Ectodermal cell (in vitro differentiated cells): ENCODE data around the gene ZNF593.

ENCODE experiments used
- H3K27ac ChIP-seq: 2 replicates; pipeline ENCODE4 v1.7.0; 2013; ENCODE audit warnings: mild to moderate bottlenecking, low read depth, low read length; ENCODE audit not compliant: insufficient read depth, poor library complexity, severe bottlenecking
- H3K27me3 ChIP-seq: 2 replicates; pipeline ENCODE4 v1.7.0; 2013; ENCODE audit warnings: mild to moderate bottlenecking, low read length; ENCODE audit not compliant: insufficient read depth, control insufficient read depth, poor library complexity, severe bottlenecking
- H3K36me3 ChIP-seq: one replicate; pipeline ENCODE4 v1.7.0; 2013; ENCODE audit warnings: low read length; ENCODE audit not compliant: control insufficient read depth, insufficient read depth
- H3K4me1 ChIP-seq: one replicate; pipeline ENCODE4 v1.7.0; 2013; ENCODE audit warnings: low read length; ENCODE audit not compliant: control insufficient read depth, insufficient read depth
- H3K4me3 ChIP-seq: 2 replicates; pipeline ENCODE4 v1.7.0; 2013; ENCODE audit warnings: low read depth, low read length, control low read depth; ENCODE audit not compliant: insufficient read depth
- H3K9me3 ChIP-seq: 2 replicates; pipeline ENCODE4 v1.7.0; 2013; ENCODE audit warnings: mild to moderate bottlenecking, low read length, moderate library complexity; ENCODE audit not compliant: control insufficient read depth
- WGBS, 2 experiments: methylation state at CpG; one replicate each; pipeline ENCODE4 v1.1.7; 2013; ENCODE audit warnings: missing lambda C conversion rate in 2 of 2; 5-methylcytosine and 5-hydroxymethylcytosine counted together

The ZNF593 gene

DNA sequence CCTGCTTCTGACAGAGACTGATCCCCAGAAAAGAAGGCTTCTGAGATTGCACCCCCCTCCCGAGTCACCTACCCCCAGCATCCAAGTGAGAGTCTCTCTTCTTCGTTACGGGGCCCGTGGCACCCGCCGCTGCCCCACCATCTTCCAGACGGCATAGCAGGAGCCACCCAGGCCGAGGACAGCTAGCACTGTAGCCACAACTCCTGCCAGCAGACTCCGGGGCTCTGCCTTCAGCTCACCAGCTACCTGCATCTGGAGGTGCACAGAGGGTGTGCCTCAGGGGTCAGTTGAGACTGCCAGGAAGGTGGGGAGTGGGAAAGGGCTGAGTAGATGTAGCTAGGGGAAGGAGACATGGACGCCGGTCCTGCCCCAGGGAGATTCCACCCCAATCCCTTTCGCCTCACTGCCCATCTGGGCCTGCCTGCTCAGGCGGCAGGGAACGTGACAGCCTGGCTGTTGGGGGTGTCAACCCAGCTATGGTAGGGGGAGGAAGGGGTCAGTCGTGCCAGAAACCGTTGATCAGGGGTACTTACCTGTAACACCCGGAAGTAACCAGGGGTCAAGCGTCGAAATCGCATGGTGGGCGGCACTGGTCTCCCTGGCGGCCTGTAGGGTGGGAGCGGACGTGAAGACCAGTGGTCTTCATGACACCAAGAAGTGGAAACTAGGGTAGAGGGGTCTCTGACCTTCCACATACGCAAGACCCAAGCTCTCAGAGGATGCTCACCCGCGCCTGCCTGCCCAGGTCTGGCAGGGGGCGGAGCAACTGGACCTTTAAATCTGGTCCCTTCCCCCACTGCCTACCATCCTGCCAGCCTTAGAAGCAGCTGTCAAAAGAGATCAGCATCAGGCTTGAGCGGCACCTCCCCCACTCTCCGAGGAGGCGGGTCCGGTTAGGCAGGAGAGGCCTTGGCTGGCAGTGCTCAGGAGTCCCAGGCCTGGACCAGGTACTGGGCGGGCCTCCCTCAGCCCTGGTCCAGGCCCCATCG, 1.7 kb downstream of the ZNF593 start, which contains the start of gene ZNF593OS:
TSS of gene ZNF593OS (minus strand) at position 749 of the 989 bp plus-strand sequence. CDS start at position 578, 171 bp downstream.
- Histone ChIP-seq H3K27ac (no peak within 1 kb of the TSS), H3K4me1 (peaks cover 35% of the 10 kb centered on the region), H3K4me3 (peak within 1 kb of the TSS; percentile 83), H3K27me3 (peaks cover 3% of the 10 kb centered on the region), H3K9me3 (no peaks in the 10 kb centered on the region), H3K36me3 (no peaks in the 10 kb centered on the region)
- WGBS, 2 experiments: 88 to 90% methylated on average over 34 of the region's 34 CpGs

DNA sequence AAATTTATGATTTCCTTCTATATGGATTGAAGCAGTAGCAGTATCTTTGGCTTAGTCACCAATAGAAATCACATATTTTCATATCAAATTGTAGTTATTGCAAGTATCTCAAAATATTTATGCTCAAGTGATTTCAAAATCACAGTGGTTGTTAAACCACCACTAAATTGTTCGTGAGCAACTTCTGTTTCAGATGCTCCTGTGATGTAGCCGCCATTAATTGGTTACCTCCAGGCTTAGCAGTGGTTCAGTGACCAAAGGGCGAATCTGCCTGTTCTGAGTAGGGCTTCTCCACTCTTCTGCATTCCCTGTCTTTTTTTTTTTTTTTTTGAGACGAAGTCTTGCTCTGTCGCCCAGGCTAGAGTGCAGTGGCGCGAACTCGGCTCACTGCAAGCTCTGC, 5.6 kb downstream of the ZNF593 start:
- H3K4me3 ChIP-seq: no peak overlapping the region
- peaks cover 14% of the 10 kb centered on the region for H3K4me1 ChIP-seq
- H3K9me3 ChIP-seq: no peaks in the 10 kb centered on the region
- no peak overlapping the region for H3K27ac ChIP-seq
- 95 to 96% methylated on average over 7 to 8 of the region's 8 CpGs for WGBS, 2 experiments
- H3K27me3 ChIP-seq: no peaks in the 10 kb centered on the region
- H3K36me3 ChIP-seq: no peaks in the 10 kb centered on the region

DNA sequence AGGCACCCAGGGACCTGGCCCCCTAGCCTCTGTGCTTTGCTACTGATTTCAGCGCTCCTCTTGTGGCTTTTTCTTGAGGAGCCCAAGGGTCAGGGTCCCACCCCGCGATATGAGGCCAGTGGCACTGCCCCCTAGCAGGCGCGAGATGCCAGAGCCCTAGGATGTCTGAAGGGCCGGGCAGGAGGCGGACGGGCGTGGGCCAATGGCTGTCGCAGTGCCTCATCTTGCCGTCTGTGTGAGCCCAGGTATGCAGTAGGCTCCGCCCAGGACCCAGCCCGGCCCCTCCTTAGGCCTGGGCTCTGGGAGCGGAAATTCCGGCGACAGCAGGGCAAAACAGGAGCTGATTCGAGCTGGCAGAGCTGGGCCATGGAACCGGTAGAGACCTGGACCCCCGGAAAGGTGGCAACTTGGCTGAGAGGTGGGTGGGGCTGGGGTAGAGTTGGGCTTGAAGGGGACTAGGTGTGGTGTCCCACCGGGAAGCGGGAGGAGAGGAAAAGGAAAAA, 7.5 kb downstream of the ZNF593 start, which contains the start of gene CNKSR1:
TSS of gene CNKSR1 (plus strand) at position 310 of the 503 bp plus-strand sequence. CDS start at position 367, 57 bp downstream.
- H3K27ac ChIP-seq: no peak within 1 kb of the TSS
- no peaks in the 10 kb centered on the region for H3K4me1 ChIP-seq
- no peaks in the 10 kb centered on the region for H3K36me3 ChIP-seq
- H3K9me3 ChIP-seq: no peaks in the 10 kb centered on the region
- 24 to 26% methylated on average over 21 of the region's 21 CpGs for WGBS, 2 experiments
- peak within 1 kb of the TSS; percentile 7 for H3K4me3 ChIP-seq
- no peaks in the 10 kb centered on the region for H3K27me3 ChIP-seq

DNA sequence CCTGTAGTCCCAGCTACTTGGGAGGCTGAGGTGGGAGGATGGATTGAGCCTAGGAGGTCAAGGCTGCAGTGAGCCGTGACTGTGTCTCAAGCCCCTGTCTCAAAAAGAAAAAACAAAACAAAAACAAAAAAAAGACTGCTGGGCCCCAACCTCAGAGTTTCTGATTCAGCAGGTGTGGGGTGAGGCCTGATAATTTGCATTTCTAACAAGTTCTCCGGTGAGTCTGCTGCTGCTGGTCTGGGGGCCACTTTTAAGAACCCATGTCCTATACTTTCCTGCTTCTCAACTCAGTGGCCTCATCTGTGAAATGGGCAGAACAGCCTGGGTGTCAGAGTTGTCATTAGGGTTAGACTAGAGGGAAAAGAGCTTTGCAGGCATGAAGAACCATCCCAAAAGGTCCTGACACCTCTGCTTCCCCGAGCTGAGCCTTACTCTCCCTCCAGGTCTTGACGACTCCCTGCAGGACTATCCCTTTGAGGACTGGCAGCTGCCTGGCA, 10.3 kb downstream of the ZNF593 start:
- H3K4me1 ChIP-seq: no peaks in the 10 kb centered on the region
- no peaks in the 10 kb centered on the region for H3K36me3 ChIP-seq
- no peaks in the 10 kb centered on the region for H3K27me3 ChIP-seq
- H3K9me3 ChIP-seq: no peaks in the 10 kb centered on the region
- H3K27ac ChIP-seq: no peak overlapping the region
- 85 to 90% methylated on average over 4 of the region's 4 CpGs for WGBS, 2 experiments
- no peak overlapping the region for H3K4me3 ChIP-seq

DNA sequence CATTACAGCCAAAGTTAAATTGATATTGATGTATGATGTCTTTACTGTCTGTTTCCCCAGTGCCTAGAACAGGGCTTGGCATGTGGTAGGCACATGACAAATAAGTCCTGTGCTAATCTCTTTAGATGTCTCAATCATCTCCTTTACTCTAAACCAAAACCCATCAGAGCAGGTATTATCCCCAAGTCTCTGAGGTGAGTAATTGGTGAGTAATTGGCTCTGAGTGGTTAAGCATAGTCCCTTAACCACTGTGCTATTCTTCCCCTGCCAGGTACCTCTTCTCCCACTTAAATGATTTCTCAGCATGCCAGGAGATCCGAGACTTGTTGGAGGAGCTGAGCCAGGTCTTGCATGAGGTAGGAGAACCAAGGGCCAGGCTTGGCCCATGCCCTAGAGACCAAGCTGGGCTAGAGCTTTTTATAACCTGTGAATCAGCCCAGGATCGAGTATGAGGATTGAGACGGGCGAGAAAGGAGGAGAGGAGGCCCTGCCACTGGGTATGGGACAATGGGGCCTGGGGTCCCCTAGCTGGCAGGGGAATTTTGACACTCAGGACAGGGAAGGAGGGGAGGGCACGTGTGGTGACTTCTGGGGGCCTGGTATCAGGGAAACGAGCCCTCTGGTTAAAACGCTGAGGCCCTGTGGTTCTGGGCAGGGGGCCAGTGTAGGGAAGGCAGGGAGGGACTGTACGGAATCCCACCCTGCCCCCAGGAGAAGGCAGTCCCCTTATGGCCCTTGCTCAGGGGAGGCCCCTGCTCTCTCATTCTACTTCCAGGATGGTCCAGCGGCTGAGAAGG, 12.1 kb downstream of the ZNF593 start:
- Histone ChIP-seq H3K4me1 (no peaks in the 10 kb centered on the region), H3K27ac (no peak overlapping the region), H3K27me3 (no peaks in the 10 kb centered on the region), H3K9me3 (no peaks in the 10 kb centered on the region), H3K4me3 (no peak overlapping the region), H3K36me3 (no peaks in the 10 kb centered on the region)
- 89 to 93% methylated on average over 9 of the region's 9 CpGs for WGBS, 2 experiments

DNA sequence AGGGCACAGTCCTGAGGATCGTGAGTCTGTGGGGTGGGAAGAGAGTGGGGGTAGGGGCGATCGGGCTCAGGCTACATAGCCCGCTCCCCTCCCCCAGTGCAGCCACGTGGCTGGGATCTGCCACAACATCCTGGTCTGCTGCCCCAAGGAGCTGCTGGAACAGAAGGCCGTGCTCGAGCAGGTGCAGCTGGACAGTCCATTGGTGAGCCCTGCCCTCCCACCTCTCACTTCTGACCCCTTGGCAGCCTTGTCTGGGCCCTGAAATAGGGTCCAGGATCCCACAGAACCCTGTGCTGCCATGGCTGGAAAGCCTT, 12.6 kb downstream of the ZNF593 start:
- H3K4me1 ChIP-seq: no peaks in the 10 kb centered on the region
- no peak overlapping the region for H3K27ac ChIP-seq
- H3K36me3 ChIP-seq: no peaks in the 10 kb centered on the region
- no peaks in the 10 kb centered on the region for H3K27me3 ChIP-seq
- H3K4me3 ChIP-seq: no peak overlapping the region
- H3K9me3 ChIP-seq: no peaks in the 10 kb centered on the region
- 83 to 88% methylated on average over 7 of the region's 7 CpGs for WGBS, 2 experiments

DNA sequence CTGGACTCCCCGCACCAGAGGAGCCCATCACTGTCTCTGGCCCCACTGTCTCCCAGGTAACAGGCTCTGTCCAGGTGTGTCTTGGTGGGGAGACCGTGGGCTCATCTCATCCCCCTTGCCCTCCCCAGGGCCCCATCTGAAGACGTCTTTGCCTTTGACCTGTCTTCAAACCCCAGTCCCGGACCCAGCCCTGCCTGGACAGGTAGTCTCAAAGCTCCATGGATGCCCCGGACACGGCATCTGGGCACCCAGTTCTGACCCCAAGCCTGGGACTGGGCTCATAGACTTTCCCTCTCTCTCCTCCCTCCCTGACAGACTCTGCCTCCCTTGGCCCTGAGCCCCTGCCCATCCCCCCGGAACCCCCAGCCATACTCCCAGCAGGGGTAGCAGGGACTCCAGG, 14.4 kb downstream of the ZNF593 start:
- no peaks in the 10 kb centered on the region for H3K4me1 ChIP-seq
- WGBS, 2 experiments: 91 to 93% methylated on average over 7 of the region's 7 CpGs
- H3K27ac ChIP-seq: no peak overlapping the region
- H3K27me3 ChIP-seq: no peaks in the 10 kb centered on the region
- H3K4me3 ChIP-seq: no peak overlapping the region
- H3K9me3 ChIP-seq: no peaks in the 10 kb centered on the region
- no peaks in the 10 kb centered on the region for H3K36me3 ChIP-seq

DNA sequence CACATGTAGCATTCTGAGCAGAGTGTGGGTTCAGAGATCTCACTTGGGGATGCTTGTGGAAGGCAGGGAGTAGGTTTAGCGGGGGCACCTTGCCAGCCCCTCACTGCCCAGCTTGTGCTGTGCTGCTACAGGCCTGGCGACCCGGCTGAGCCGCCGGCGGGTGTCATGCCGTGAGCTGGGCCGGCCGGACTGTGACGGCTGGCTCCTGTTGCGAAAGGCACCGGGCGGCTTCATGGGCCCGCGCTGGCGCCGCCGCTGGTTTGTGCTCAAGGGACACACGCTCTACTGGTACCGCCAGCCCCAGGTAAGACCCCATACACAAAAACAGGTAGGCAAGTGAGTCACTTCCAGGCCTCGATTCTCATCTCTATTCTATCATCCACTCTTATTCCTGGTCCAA, 15.2 kb downstream of the ZNF593 start:
- Histone ChIP-seq H3K27ac (no peak overlapping the region), H3K36me3 (no peaks in the 10 kb centered on the region), H3K4me3 (no peak overlapping the region), H3K27me3 (no peaks in the 10 kb centered on the region), H3K9me3 (no peaks in the 10 kb centered on the region), H3K4me1 (peaks cover 1% of the 10 kb centered on the region)
- WGBS, 2 experiments: 95% methylated on average over 21 of the region's 21 CpGs

DNA sequence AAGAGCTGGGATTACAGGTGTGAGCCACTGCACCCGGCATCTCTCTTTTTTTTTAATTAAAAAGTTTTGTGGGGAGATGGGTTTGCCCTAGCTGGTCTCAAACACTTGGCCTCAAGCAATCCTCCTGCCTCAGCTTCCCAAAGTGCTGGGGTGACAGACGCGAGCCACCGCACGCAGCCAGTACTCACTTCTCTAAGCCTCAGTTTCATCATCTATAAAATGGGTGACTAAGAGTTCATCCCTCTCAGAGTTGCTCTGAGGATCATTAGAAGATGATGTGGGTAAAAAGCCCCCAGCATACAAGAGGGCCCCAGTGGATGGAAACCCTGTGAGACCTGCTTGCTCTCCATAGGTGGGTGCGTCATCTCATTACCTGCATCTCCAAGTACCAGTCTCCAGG, 18.2 kb downstream of the ZNF593 start:
- WGBS, 2 experiments: 88 to 96% methylated on average over 6 of the region's 6 CpGs
- Histone ChIP-seq H3K27me3 (no peaks in the 10 kb centered on the region), H3K4me1 (peaks cover 15% of the 10 kb centered on the region), H3K36me3 (no peaks in the 10 kb centered on the region), H3K9me3 (no peaks in the 10 kb centered on the region), H3K27ac (no peak overlapping the region), H3K4me3 (no peak overlapping the region)

DNA sequence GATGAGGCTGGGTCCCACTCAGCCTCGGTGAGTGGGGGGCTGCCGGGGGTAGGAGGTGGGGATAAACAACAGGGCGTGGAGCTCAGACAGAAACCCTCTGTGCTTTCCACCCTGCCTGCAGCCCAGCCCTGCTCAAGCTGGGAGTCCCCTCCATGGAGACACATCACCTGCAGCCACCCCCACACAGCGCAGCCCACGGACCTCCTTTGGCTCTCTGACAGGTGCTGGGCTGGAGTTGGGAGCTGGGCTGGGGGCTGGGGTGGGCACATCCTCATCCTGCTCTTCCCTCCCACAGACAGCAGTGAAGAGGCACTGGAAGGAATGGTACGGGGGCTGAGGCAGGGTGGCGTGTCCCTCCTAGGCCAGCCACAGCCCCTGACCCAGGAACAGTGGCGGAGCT, 18.8 kb downstream of the ZNF593 start:
- WGBS, 2 experiments: 96 to 97% methylated on average over 8 of the region's 8 CpGs
- no peaks in the 10 kb centered on the region for H3K9me3 ChIP-seq
- no peak overlapping the region for H3K27ac ChIP-seq

More for the DNA sequence above, 18.8 kb downstream of the ZNF593 start:
- Histone ChIP-seq H3K36me3 (no peaks in the 10 kb centered on the region), H3K4me1 (peaks cover 15% of the 10 kb centered on the region), H3K4me3 (no peak overlapping the region), H3K27me3 (no peaks in the 10 kb centered on the region)
